HCT116 (cell line): ENCODE data around the gene SLC28A2. TPM values are rescaled to one million over a fixed set of nuclear protein-coding genes. Genes with fewer than 3 reads are reported as not detected.

Source experiments
- ATAC-seq: fragments of 200-7000 bp; cut with Tn5 transposase; 2 replicates; pipeline ENCODE4 v1.9.1; 2020; ENCODE audit warnings: mild to moderate bottlenecking, moderate library complexity
- BruUV-seq: library from RNA; stranded (reverse); fragments of 400-500 nt; replicated peaks from 2 replicates; lab custom pipeline; 2021; lab: Mats Ljungman, UMichigan
- CTCF ChIA-PET: fragments of 300-600 bp; sonication (Branson Sonifier 250); formaldehyde crosslinking; loops from one replicate; lab custom pipeline; 2021; ENCODE audit warnings: antibody characterized with exemption; lab: Charles Lee
- POLR2A ChIA-PET: fragments of 300-600, 350-600 bp; sonication (Branson Sonifier 250); formaldehyde crosslinking; loops from one replicate; lab custom pipeline; 2021; ENCODE audit warnings: antibody characterized with exemption; lab: Charles Lee
- RAD21 ChIA-PET, 2 experiments: fragments of 300-600 bp; sonication (Branson Sonifier 250); formaldehyde crosslinking; loops; one replicate each; lab custom pipeline; 2023; ENCODE audit warnings: low total read pairs in 2 of 2; ENCODE audit not compliant: uncharacterized antibody in 2 of 2, unreplicated experiment in 2 of 2, low non-redundant PET in 1 of 2; lab: Charles Lee
- DNase-seq: peaks from one replicate; pipeline ENCODE4 v3.0.0-alpha.2; 2010; ENCODE audit warnings: low read depth, low spot score
- H2AFZ ChIP-seq: fragments of 200-600 bp; shearing (Covaris generic), sonication (generic); 2 replicates; pipeline ENCODE4 v1.6.1; 2017; ENCODE audit warnings: low read depth, mixed run types, mixed read lengths, antibody characterized with exemption, low read length; ENCODE audit not compliant: poor library complexity, severe bottlenecking
- H3K27ac ChIP-seq: 2 replicates; pipeline ENCODE4 v1.5.1; 2012; ENCODE audit warnings: low read depth, low read length
- H3K27me3 ChIP-seq: fragments of 200-600 bp; sonication (generic); 2 replicates; pipeline ENCODE4 v1.6.1; 2016; ENCODE audit warnings: mixed run types, low read length, mixed read lengths; ENCODE audit not compliant: insufficient read depth
- H3K36me3 ChIP-seq, 2 experiments: fragments of 200-500 bp in 1 of 2; fragments of 200-600 bp in 1 of 2; sonication (Bioruptor generic) in 1 of 2; sonication (generic) in 1 of 2; 2 replicates each; pipeline versions ENCODE4 v1.5.1 to v1.6.1; 2014 to 2016; ENCODE audit warnings: low read length in 2 of 2, inconsistent platforms in 1 of 2, mixed read lengths in 1 of 2, mixed run types in 1 of 2; ENCODE audit not compliant: insufficient read depth in 2 of 2, control insufficient read depth in 1 of 2
- H3K4me1 ChIP-seq, 2 experiments: fragments of 200-600 bp in 1 of 2; sonication (generic) in 1 of 2; 2 replicates each; pipeline versions ENCODE4 v1.5.1 to v1.6.1; 2012 to 2017; ENCODE audit warnings: low read length in 2 of 2, inconsistent platforms in 1 of 2, mild to moderate bottlenecking in 1 of 2, mixed read lengths in 1 of 2, mixed run types in 1 of 2, moderate library complexity in 1 of 2; ENCODE audit not compliant: insufficient read depth in 2 of 2, control insufficient read depth in 1 of 2
- H3K4me2 ChIP-seq: fragments of 200-600 bp; sonication (generic); 2 replicates; pipeline ENCODE4 v1.6.1; 2017; ENCODE audit warnings: mixed run types, low read length, mixed read lengths
- H3K4me3 ChIP-seq, 2 experiments: fragments of 200-600 bp in 1 of 2; sonication (generic) in 1 of 2; replicated peaks in 1 of 2; 2 replicates each; pipeline ENCODE4 v1.5.1; 2011 to 2016; ENCODE audit warnings: low read length in 2 of 2, control low read depth in 1 of 2, low read depth in 1 of 2, mild to moderate bottlenecking in 1 of 2, mixed read lengths in 1 of 2, mixed run types in 1 of 2
- H3K79me2 ChIP-seq: fragments of 200-600 bp; sonication (generic); 2 replicates; pipeline ENCODE4 v1.6.1; 2017; ENCODE audit warnings: mild to moderate bottlenecking, mixed run types, low read length, moderate library complexity, mixed read lengths; ENCODE audit not compliant: insufficient read depth
- H3K9ac ChIP-seq: fragments of 200-600 bp; sonication (generic); 2 replicates; pipeline ENCODE4 v1.6.1; 2016; ENCODE audit warnings: low read length, mixed read lengths
- H3K9me2 ChIP-seq: fragments of 200-600 bp; sonication (generic), shearing (Covaris generic); 2 replicates; pipeline ENCODE4 v1.6.1; 2017; ENCODE audit warnings: mixed run types, mild to moderate bottlenecking, moderate library complexity; ENCODE audit not compliant: insufficient read depth
- H3K9me3 ChIP-seq, 2 experiments: fragments of 200-500 bp in 1 of 2; fragments of 200-600 bp in 1 of 2; sonication (Bioruptor generic) in 1 of 2; sonication (generic) in 1 of 2; 2 replicates each; pipeline ENCODE4 v1.6.1; 2014 to 2017; ENCODE audit warnings: low read length in 2 of 2, mixed read lengths in 2 of 2, inconsistent platforms in 1 of 2, low read depth in 1 of 2, mild to moderate bottlenecking in 1 of 2, mixed run types in 1 of 2, moderate library complexity in 1 of 2; ENCODE audit not compliant: control insufficient read depth in 1 of 2, insufficient read depth in 1 of 2
- H4K20me1 ChIP-seq: fragments of 200-600 bp; sonication (generic), shearing (Covaris generic); 2 replicates; pipeline ENCODE4 v1.6.1; 2017; ENCODE audit warnings: mixed run types, mild to moderate bottlenecking, moderate library complexity; ENCODE audit not compliant: insufficient read depth
- CBX3 ChIP-seq: IDR thresholded peaks from 2 replicates; pipeline ENCODE4 v1.6.1; 2012; ENCODE audit warnings: low read depth
- CEBPB ChIP-seq: IDR thresholded peaks from 2 replicates; pipeline ENCODE4 v1.6.1; 2012; ENCODE audit warnings: low read depth
- ELF1 ChIP-seq: IDR thresholded peaks from 2 replicates; pipeline ENCODE4 v1.6.1; 2012; ENCODE audit warnings: low read depth, borderline replicate concordance
- EZH2phosphoT487 ChIP-seq: fragments of 200-600 bp; IDR thresholded peaks from 2 replicates; pipeline ENCODE4 v1.6.1; 2018; ENCODE audit warnings: antibody characterized with exemption, borderline replicate concordance
- JUND ChIP-seq: IDR thresholded peaks from 2 replicates; pipeline ENCODE4 v1.6.1; 2012
- POLR2AphosphoS5 ChIP-seq: IDR thresholded peaks from 2 replicates; pipeline ENCODE4 v1.6.1; 2011; ENCODE audit warnings: mild to moderate bottlenecking, low read depth, low read length, moderate library complexity
- SP1 ChIP-seq: IDR thresholded peaks from 2 replicates; pipeline ENCODE4 v1.6.1; 2012; ENCODE audit warnings: low read depth
- ZNF274 ChIP-seq: fragments of 200-500 bp; sonication (Bioruptor generic); IDR thresholded peaks from 2 replicates; pipeline ENCODE4 v1.6.1; 2014; ENCODE audit warnings: mild to moderate bottlenecking, low read depth, low read length, inconsistent platforms
- intact Hi-C: fragments of 100-400 bp; cut with micrococcal nuclease; formaldehyde crosslinking; loops from 2 replicates; pipeline ENCODE4 v1.10.0; 2022
- total RNA-seq: library from RNA; stranded (reverse); gene quantifications from one replicate; pipeline ENCODE4 v1.2.1, GENCODE V29; 2021; ENCODE audit not compliant: unreplicated experiment
- TF ChIP-seq, protein P1 (sequence below): IDR thresholded peaks from 2 replicates; pipeline ENCODE4 v1.6.1; 2011; ENCODE audit warnings: mild to moderate bottlenecking, low read length, moderate library complexity; ENCODE audit not compliant: insufficient replicate concordance; ENCODE audit errors: extremely low read depth
- TF ChIP-seq, protein P2 (sequence below): IDR thresholded peaks from 2 replicates; pipeline ENCODE4 v1.6.1; 2012
- TF ChIP-seq, protein P3 (sequence below), 3 experiments: fragments of 200-600 bp in 1 of 3; sonication (generic) in 1 of 3; IDR thresholded peaks in 2 of 3; conservative IDR thresholded peaks in 1 of 3; 2 replicates each; pipeline ENCODE4 v1.5.1; 2012 to 2017; ENCODE audit warnings: low read depth in 2 of 3, low read length in 2 of 3, antibody characterized with exemption in 1 of 3, borderline replicate concordance in 1 of 3, control low read depth in 1 of 3, mild to moderate bottlenecking in 1 of 3, mixed read lengths in 1 of 3, mixed run types in 1 of 3, moderate library complexity in 1 of 3; ENCODE audit not compliant: insufficient read depth in 1 of 3

Gene SLC28A2
- total RNA-seq, 1 experiment from 2014 or later: not detected

- Histone ChIP-seq H4K20me1 (no peaks in the 10 kb centered on the region), H3K4me1 (no peaks in the 10 kb centered on the region), H3K36me3 (no peaks in the 10 kb centered on the region), H3K4me2 (no peak overlapping the region), H3K9me2 (no peaks in the 10 kb centered on the region), H3K79me2 (no peaks in the 10 kb centered on the region), H3K9ac (no peak overlapping the region), H2AFZ (no peak overlapping the region), H3K27me3 (no peaks in the 10 kb centered on the region), H3K27ac (no peak overlapping the region), H3K9me3 (no peaks in the 10 kb centered on the region), H3K4me3 (no peak overlapping the region)
- CTCF ChIA-PET: no interaction called here
- DNase-seq (no peak), ATAC-seq (no peak)
- POLR2A ChIA-PET: no interaction called here
- TF ChIP-seq ZNF274 (no peak), CBX3 (no peak), POLR2AphosphoS5 (no peak), CEBPB (no peak), JUND (no peak), ELF1 (no peak), SP1 (no peak), EZH2phosphoT487 (no peak)
- TF ChIP-seq, protein P1, sequence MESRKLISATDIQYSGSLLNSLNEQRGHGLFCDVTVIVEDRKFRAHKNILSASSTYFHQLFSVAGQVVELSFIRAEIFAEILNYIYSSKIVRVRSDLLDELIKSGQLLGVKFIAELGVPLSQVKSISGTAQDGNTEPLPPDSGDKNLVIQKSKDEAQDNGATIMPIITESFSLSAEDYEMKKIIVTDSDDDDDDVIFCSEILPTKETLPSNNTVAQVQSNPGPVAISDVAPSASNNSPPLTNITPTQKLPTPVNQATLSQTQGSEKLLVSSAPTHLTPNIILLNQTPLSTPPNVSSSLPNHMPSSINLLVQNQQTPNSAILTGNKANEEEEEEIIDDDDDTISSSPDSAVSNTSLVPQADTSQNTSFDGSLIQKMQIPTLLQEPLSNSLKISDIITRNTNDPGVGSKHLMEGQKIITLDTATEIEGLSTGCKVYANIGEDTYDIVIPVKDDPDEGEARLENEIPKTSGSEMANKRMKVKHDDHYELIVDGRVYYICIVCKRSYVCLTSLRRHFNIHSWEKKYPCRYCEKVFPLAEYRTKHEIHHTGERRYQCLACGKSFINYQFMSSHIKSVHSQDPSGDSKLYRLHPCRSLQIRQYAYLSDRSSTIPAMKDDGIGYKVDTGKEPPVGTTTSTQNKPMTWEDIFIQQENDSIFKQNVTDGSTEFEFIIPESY: no peak
- TF ChIP-seq, protein P2, sequence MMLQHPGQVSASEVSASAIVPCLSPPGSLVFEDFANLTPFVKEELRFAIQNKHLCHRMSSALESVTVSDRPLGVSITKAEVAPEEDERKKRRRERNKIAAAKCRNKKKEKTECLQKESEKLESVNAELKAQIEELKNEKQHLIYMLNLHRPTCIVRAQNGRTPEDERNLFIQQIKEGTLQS: no peak
- TF ChIP-seq, protein P3, sequence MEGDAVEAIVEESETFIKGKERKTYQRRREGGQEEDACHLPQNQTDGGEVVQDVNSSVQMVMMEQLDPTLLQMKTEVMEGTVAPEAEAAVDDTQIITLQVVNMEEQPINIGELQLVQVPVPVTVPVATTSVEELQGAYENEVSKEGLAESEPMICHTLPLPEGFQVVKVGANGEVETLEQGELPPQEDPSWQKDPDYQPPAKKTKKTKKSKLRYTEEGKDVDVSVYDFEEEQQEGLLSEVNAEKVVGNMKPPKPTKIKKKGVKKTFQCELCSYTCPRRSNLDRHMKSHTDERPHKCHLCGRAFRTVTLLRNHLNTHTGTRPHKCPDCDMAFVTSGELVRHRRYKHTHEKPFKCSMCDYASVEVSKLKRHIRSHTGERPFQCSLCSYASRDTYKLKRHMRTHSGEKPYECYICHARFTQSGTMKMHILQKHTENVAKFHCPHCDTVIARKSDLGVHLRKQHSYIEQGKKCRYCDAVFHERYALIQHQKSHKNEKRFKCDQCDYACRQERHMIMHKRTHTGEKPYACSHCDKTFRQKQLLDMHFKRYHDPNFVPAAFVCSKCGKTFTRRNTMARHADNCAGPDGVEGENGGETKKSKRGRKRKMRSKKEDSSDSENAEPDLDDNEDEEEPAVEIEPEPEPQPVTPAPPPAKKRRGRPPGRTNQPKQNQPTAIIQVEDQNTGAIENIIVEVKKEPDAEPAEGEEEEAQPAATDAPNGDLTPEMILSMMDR (IDR thresholded peaks at IDR 0.05 in 2 of 3, conservative IDR thresholded peaks at IDR 0.05 in 1 of 3; ENCODE audit: borderline replicate concordance in 1 of 3, insufficient read depth in 1 of 3, low read depth in 2 of 3, low read length in 2 of 3): no peak
- RAD21 ChIA-PET: no interaction called here
- no TSS peak for BruUV-seq
- intact Hi-C loops: no loop called here
Observed at GRCh38 chr15:45326741-45327140, 74.7 kb downstream of the SLC28A2 start.

Other genes starting within 250 kb of the SLC28A2 start
- 116 TPM for gene SORD, start 229.0 kb upstream of the SLC28A2 start, total RNA-seq
- 0.44 TPM for gene DUOX2, start 138.1 kb upstream of the SLC28A2 start, total RNA-seq
- not detected for gene DUOXA2, start 137.9 kb upstream of the SLC28A2 start, total RNA-seq
- gene DUOXA1, start 122.4 kb upstream of the SLC28A2 start, total RNA-seq: 2.3 TPM
- 19.6 TPM for gene DUOX1, start 122.2 kb upstream of the SLC28A2 start, total RNA-seq
- 2.6 TPM for gene SHF, start 64.3 kb upstream of the SLC28A2 start, total RNA-seq
- gene GATM, start 126.3 kb downstream of the SLC28A2 start, total RNA-seq: 3.1 TPM